ENCODE data around the gene KIF2A.

DNA sequence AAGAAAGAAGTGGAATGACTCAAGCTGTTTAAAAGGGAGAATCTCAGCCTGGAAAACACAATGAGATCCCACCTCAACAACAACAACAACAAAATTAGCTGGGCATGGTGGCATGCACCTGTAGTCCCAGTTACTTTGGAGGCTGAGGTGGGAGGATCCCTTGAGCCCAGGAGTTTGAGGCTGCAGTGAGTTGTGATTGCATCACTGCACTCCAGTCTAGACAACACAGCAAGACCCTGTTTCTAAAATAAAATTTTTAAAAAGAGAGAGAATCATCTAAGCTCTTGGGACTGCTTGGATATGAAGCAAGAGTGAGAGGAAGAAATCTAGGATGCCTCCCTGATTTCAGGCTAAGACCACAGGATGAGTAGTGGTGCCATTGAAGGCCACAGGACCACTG lies 47.4 kb upstream of the KIF2A start:
- TF ChIP-seq, protein P1, sequence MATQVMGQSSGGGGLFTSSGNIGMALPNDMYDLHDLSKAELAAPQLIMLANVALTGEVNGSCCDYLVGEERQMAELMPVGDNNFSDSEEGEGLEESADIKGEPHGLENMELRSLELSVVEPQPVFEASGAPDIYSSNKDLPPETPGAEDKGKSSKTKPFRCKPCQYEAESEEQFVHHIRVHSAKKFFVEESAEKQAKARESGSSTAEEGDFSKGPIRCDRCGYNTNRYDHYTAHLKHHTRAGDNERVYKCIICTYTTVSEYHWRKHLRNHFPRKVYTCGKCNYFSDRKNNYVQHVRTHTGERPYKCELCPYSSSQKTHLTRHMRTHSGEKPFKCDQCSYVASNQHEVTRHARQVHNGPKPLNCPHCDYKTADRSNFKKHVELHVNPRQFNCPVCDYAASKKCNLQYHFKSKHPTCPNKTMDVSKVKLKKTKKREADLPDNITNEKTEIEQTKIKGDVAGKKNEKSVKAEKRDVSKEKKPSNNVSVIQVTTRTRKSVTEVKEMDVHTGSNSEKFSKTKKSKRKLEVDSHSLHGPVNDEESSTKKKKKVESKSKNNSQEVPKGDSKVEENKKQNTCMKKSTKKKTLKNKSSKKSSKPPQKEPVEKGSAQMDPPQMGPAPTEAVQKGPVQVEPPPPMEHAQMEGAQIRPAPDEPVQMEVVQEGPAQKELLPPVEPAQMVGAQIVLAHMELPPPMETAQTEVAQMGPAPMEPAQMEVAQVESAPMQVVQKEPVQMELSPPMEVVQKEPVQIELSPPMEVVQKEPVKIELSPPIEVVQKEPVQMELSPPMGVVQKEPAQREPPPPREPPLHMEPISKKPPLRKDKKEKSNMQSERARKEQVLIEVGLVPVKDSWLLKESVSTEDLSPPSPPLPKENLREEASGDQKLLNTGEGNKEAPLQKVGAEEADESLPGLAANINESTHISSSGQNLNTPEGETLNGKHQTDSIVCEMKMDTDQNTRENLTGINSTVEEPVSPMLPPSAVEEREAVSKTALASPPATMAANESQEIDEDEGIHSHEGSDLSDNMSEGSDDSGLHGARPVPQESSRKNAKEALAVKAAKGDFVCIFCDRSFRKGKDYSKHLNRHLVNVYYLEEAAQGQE (IDR thresholded peaks at IDR 0.05; ENCODE audit: low read depth): no peak
- TF ChIP-seq EGR1 (IDR thresholded peaks at IDR 0.05) (no peak), TAF1 (IDR thresholded peaks at IDR 0.05; ENCODE audit: low read depth) (no peak), CREB1 (IDR thresholded peaks at IDR 0.05; ENCODE audit: low read depth) (no peak), ZBTB7A (IDR thresholded peaks at IDR 0.05; ENCODE audit: low read depth) (no peak), CEBPB (IDR thresholded peaks at IDR 0.05) (no peak), TEAD4 (IDR thresholded peaks at IDR 0.05) (no peak), FOXM1 (IDR thresholded peaks at IDR 0.05; ENCODE audit: borderline replicate concordance, low read depth) (no peak), RAD21 (IDR thresholded peaks at IDR 0.05; ENCODE audit: low read depth) (no peak), EP300 (IDR thresholded peaks at IDR 0.05; ENCODE audit: borderline replicate concordance) (no peak), TCF12 (IDR thresholded peaks at IDR 0.05; ENCODE audit: low read depth) (no peak)
- TF ChIP-seq, protein P2, sequence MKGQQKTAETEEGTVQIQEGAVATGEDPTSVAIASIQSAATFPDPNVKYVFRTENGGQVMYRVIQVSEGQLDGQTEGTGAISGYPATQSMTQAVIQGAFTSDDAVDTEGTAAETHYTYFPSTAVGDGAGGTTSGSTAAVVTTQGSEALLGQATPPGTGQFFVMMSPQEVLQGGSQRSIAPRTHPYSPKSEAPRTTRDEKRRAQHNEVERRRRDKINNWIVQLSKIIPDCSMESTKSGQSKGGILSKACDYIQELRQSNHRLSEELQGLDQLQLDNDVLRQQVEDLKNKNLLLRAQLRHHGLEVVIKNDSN (IDR thresholded peaks at IDR 0.05): no peak
- TF ChIP-seq, protein P3, sequence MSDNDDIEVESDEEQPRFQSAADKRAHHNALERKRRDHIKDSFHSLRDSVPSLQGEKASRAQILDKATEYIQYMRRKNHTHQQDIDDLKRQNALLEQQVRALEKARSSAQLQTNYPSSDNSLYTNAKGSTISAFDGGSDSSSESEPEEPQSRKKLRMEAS (IDR thresholded peaks at IDR 0.05): no peak

All from Ishikawa (cell line).